Activated effector memory CD4-positive, alpha-beta T cell treated with anti-CD3 and anti-CD28 coated beads, Interleukin-2, amount 50 U/mL, for 16 hours (primary cell): ENCODE results near the gene MRPL4.
A peak's percentile ranks its signal among the peaks of the same experiment; 100 is the strongest.
"Not testable (repeated sequence)": the region's sequence is repeated elsewhere in the genome, so short reads cannot be mapped to it uniquely, and the experiment has no call there.

Source experiments
- DNase-seq: peaks from one replicate; pipeline ENCODE4 v3.0.0-alpha.2; 2020

Gene MRPL4

DNA sequence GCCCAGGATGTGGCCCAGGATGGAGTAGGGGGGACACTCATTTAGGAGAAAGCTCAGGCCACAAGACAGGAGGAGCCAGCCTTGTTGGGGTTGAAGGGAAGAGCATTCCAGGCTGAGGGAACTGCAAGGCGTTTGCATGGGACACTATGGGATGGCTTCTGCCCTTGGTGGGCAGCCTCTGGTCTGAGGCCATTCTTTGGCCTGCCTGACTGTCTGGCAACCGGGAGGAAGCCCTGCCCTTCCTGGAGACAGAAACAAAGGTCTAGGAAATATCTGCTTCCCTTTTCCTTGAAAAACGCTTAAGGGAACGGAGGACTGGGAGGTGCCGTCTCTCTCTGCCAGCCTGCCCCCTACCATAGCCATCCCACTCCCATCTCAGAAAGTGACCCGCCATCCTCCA, 16.1 kb downstream of the MRPL4 start:
- no peak for DNase-seq

DNA sequence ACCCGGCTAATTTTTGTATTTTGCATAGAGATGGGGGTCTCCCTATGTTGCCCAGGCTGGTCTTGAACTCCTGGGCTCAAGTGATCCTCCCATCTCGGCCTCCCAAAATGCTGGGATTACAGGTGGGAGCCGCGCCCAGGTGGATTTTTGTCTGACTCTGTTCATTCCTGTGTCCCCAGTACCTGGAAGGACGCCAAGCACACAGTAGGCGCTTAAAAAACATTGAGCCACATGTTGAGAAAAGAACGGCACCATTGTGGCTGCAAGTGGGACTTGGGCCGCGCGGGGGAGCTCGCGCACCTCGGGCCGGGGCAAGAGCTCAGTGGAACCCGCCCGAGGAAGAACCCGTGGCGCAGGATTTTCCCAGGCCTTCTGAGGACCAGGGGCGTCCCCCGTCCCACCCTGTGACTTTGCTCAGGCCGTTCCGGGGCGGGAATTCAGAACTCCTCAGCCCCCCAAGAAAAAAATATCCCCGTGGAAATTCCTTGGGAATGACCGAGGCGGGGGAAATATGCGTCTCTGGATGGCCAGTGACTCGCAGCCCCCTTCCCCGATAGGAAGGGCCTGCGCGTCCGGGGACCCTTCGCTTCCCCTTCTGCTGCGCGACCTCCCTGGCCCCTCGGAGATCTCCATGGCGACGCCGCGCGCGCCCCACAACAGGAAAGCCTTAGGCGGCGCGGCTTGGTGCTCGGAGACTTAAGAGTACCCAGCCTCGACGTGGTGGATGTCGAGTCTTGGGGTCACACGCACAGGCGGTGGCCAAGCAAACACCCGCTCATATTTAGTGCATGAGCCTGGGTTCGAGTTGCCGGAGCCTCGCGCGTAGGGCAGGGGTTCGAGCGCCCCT, 17.5 kb downstream of the MRPL4 start:
- DNase-seq: peak; percentile 95

- peak; percentile 89 for DNase-seq
Observed at GRCh38 chr19:10270180-10270615, 18.2 kb downstream of the MRPL4 start.

GRCh38 chr19:10270616-10271394, 18.8 kb downstream of the MRPL4 start, which contains the start of gene ICAM1:
ICAM1 (plus strand) TSS chr19:10271120; CDS start chr19:10271160, 40 bp downstream.
- DNase-seq: peak; percentile 91

- peak; percentile 80 for DNase-seq
Observed at GRCh38 chr19:10271543-10272086, 19.6 kb downstream of the MRPL4 start.

- DNase-seq: no peak
Observed at GRCh38 chr19:10274589-10274988, 22.6 kb downstream of the MRPL4 start.

- no peak for DNase-seq
Observed at GRCh38 chr19:10277795-10278589, 26.0 kb downstream of the MRPL4 start.

- DNase-seq: no peak
Observed at GRCh38 chr19:10278935-10279334, 26.9 kb downstream of the MRPL4 start.

DNA sequence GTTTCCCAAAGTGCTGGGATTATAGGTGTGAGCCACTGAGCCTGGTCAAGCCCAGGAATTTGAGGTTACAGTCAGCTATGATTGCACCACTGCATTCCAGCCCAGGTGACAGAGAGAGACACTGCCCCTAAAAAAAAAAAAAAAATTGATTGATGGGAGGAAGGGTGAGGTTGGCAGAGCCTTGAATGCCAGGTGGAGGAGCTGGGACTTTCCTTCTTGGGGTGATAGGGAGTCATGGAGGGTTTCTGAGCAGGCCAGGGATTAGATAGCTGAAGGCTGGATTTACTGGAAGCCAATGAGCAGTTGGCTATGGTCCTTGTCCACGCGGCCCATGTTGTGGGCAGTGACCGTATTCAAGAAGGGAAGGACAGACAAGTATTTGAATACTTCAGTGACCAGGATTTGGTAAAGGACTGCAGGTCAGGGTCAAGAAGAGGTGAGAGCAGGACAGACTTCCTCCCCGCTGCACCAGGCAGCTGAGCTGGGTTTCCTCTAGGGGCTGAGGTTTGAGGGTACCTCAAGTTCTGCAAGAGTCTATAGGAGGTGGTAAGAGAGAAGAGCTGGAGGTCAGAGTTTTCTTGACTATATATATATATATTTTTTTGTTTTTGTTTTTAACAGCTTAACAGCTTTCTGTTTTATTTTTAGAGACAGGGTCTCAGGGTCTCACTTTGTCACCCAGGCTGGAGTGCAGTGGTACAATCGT, 27.9 kb downstream of the MRPL4 start:
- no peak for DNase-seq

- DNase-seq: not testable (repeated sequence)
Observed at GRCh38 chr19:10282043-10282442, 30.0 kb downstream of the MRPL4 start.

GRCh38 chr19:10283301-10284064, 31.5 kb downstream of the MRPL4 start:
- DNase-seq: no peak

GRCh38 chr19:10284065-10284959, 32.3 kb downstream of the MRPL4 start:
- no peak for DNase-seq

GRCh38 chr19:10284960-10285278, 32.9 kb downstream of the MRPL4 start:
- DNase-seq: no peak

- DNase-seq: no peak
Observed at GRCh38 chr19:10285393-10285792, 33.4 kb downstream of the MRPL4 start.

GRCh38 chr19:10286803-10287737, 35.1 kb downstream of the MRPL4 start, which contains the start of gene ICAM4:
ICAM4 (plus strand) TSS chr19:10286955; CDS start chr19:10287013, 58 bp downstream.
- peak; percentile 72 for DNase-seq

DNA sequence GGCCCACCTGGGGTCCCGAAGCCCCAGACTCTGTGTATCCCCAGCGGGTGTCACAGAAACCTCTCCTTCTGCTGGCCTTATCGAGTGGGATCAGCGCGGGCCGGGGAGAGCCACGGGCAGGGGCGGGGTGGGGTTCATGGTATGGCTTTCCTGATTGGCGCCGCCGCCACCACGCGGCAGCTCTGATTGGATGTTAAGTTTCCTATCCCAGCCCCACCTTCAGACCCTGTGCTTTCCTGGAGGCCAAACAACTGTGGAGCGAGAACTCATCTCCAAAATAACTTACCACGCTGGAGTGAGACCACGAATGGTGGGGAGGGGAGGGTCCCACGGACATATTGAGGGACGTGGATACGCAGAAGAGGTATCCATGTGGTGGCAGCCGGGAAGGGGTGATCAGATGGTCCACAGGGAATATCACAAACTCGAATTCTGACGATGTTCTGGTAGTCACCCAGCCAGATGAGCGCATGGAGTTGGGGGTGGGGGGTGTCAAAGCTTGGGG, 36.7 kb downstream of the MRPL4 start:
- DNase-seq: peak; percentile 76

GRCh38 chr19:10289167-10289835, 37.3 kb downstream of the MRPL4 start:
- DNase-seq: peak; percentile 88

DNA sequence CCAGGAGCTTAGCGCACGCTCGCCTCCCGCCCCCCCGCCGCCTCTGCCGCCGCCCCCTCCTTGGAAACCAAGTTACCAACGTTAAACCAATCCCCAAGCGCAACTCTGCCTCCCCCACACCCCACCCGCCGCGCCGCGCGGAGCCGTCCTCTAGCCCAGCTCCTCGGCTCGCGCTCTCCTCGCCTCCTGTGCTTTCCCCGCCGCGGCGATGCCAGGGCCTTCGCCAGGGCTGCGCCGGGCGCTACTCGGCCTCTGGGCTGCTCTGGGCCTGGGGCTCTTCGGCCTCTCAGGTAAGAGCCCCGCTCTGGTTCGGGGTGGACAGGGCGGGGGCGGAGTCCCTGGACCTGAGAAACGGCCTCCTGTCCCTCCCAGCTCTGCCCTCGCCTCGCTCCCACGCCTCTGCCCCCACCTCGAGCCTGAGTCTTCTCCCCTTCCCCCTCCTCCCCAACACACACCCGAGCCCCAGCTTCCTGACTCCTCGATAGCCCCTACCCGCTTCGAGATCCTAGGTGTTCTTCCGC, 37.9 kb downstream of the MRPL4 start, which contains the start of gene ICAM5:
Gene ICAM5 (plus strand): TSS at position 117 of the 521 bp plus-strand sequence. CDS start 92 bp downstream, at position 209.
- DNase-seq: peak; percentile 80
